ENCODE data around the gene PHF19.
A peak's percentile ranks its signal among the peaks of the same experiment; 100 is the strongest.

The PHF19 gene

GRCh38 chr9:120872791-120873502, 4.0 kb downstream of the PHF19 start:
- H4K91ac ChIP-seq (ENCODE audit: low read depth, low read length): no peak overlapping the region
- H3K4me1 ChIP-seq (ENCODE audit: control insufficient read depth in 1 of 2, insufficient read depth in 2 of 2, low read length in 2 of 2): peaks cover 5 to 7% of the 10 kb centered on the region in 2 experiments
- peaks cover 9% of the 10 kb centered on the region for H3K9me3 ChIP-seq (ENCODE audit: insufficient read depth, low read depth, low read length)
- H3K18ac ChIP-seq (ENCODE audit: low read length): no peak overlapping the region
- no peak overlapping the region for H3K9ac ChIP-seq (ENCODE audit: low read length)
- H2BK5ac ChIP-seq (ENCODE audit: low read depth, low read length, poor library complexity): no peak overlapping the region
- H3K23ac ChIP-seq (ENCODE audit: low read length): no peak overlapping the region
- H3K4me2 ChIP-seq (ENCODE audit: low read length): no peak overlapping the region
- H3K36me3 ChIP-seq (ENCODE audit: control insufficient read depth in 1 of 2, insufficient read depth in 2 of 2, low read length in 2 of 2): peaks cover 5 to 11% of the 10 kb centered on the region in 2 experiments
- H3K4ac ChIP-seq (ENCODE audit: low read depth, low read length): no peak overlapping the region
- peaks cover 4% of the 10 kb centered on the region for H3K79me1 ChIP-seq (ENCODE audit: low read length)
- no peak overlapping the region for H3K27ac ChIP-seq (ENCODE audit: low read depth, low read length)
- no peak overlapping the region for H2BK120ac ChIP-seq (ENCODE audit: insufficient read depth, low read length, poor library complexity)
- peaks cover 4% of the 10 kb centered on the region for H3K27me3 ChIP-seq (ENCODE audit: insufficient read depth, low read length)
- no peak overlapping the region for H4K12ac ChIP-seq (ENCODE audit: low read depth, low read length)
- WGBS (ENCODE audit: extremely low coverage, insufficient coverage, insufficient read length): no CpG with 5 or more reads among the region's 3 CpGs
- DNase-seq: no peak
- no peak overlapping the region for H3K4me3 ChIP-seq (ENCODE audit: low read depth, low read length)
- H4K8ac ChIP-seq (ENCODE audit: low read depth, low read length): no peak overlapping the region
- H3K14ac ChIP-seq (ENCODE audit: low read length): no peak overlapping the region
- H2AFZ ChIP-seq (ENCODE audit: insufficient read depth, low read length, poor library complexity): no peak overlapping the region
- no peak overlapping the region for H2AK5ac ChIP-seq (ENCODE audit: low read length)
- no peak overlapping the region for H2BK12ac ChIP-seq (ENCODE audit: low read length)
- H3K79me2 ChIP-seq (ENCODE audit: control insufficient read depth, insufficient read depth, low read length, poor library complexity): peaks cover 2% of the 10 kb centered on the region

- Histone ChIP-seq H3K4me2 (ENCODE audit: low read length) (no peak overlapping the region), H3K23ac (ENCODE audit: low read length) (no peak overlapping the region), H3K36me3 (ENCODE audit: control insufficient read depth in 1 of 2, insufficient read depth in 2 of 2, low read length in 2 of 2) (peaks cover 5 to 11% of the 10 kb centered on the region in 2 experiments), H2BK5ac (ENCODE audit: low read depth, low read length, poor library complexity) (no peak overlapping the region), H3K4me1 (ENCODE audit: control insufficient read depth in 1 of 2, insufficient read depth in 2 of 2, low read length in 2 of 2) (peaks cover 2 to 4% of the 10 kb centered on the region in 2 experiments), H2AFZ (ENCODE audit: insufficient read depth, low read length, poor library complexity) (no peak overlapping the region), H4K91ac (ENCODE audit: low read depth, low read length) (no peak overlapping the region), H3K9me3 (ENCODE audit: insufficient read depth, low read depth, low read length) (peaks cover 7% of the 10 kb centered on the region), H2BK120ac (ENCODE audit: insufficient read depth, low read length, poor library complexity) (no peak overlapping the region), H3K9ac (ENCODE audit: low read length) (no peak overlapping the region), H4K12ac (ENCODE audit: low read depth, low read length) (no peak overlapping the region), H3K4ac (ENCODE audit: low read depth, low read length) (no peak overlapping the region), H4K8ac (ENCODE audit: low read depth, low read length) (no peak overlapping the region), H3K27me3 (ENCODE audit: insufficient read depth, low read length) (no peaks in the 10 kb centered on the region), H3K79me2 (ENCODE audit: control insufficient read depth, insufficient read depth, low read length, poor library complexity) (peaks cover 2% of the 10 kb centered on the region), H3K27ac (ENCODE audit: low read depth, low read length) (no peak overlapping the region), H3K18ac (ENCODE audit: low read length) (no peak overlapping the region), H2BK12ac (ENCODE audit: low read length) (no peak overlapping the region), H3K14ac (ENCODE audit: low read length) (no peak overlapping the region), H2AK5ac (ENCODE audit: low read length) (no peak overlapping the region), H3K79me1 (ENCODE audit: low read length) (peaks cover 2% of the 10 kb centered on the region), H3K4me3 (ENCODE audit: low read depth, low read length) (no peak overlapping the region)
- DNase-seq: no peak
- WGBS (ENCODE audit: extremely low coverage, insufficient coverage, insufficient read length): no CpG with 5 or more reads among the region's 9 CpGs
Observed at GRCh38 chr9:120870206-120870605, 6.8 kb downstream of the PHF19 start.

DNA sequence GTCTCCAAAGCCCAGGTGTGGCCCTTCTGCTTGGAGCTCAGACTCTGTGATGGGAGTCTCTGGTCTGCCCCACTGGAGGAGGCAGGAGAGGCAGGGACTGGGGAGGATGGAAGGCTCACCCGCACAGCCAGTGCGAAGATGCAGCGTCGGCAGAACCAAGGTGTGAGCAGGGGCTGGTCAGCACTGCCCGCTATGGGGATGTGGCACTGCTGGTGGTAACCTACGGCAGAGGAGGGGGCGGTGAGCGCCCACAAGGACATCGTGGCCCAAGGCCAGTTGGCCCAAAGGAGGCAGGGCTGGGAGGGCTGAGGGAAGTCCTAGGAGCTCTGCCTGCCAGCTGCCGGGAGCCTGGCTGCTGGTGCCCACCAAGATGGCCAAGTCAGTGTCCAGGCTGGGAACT, 7.3 kb downstream of the PHF19 start:
- H4K8ac ChIP-seq (ENCODE audit: low read depth, low read length): no peak overlapping the region
- no peak overlapping the region for H3K27ac ChIP-seq (ENCODE audit: low read depth, low read length)
- H4K91ac ChIP-seq (ENCODE audit: low read depth, low read length): no peak overlapping the region
- no peaks in the 10 kb centered on the region for H3K27me3 ChIP-seq (ENCODE audit: insufficient read depth, low read length)
- no peak overlapping the region for H2BK120ac ChIP-seq (ENCODE audit: insufficient read depth, low read length, poor library complexity)
- peaks cover 7% of the 10 kb centered on the region for H3K9me3 ChIP-seq (ENCODE audit: insufficient read depth, low read depth, low read length)
- H4K12ac ChIP-seq (ENCODE audit: low read depth, low read length): no peak overlapping the region
- no CpG with 5 or more reads among the region's 10 CpGs for WGBS (ENCODE audit: extremely low coverage, insufficient coverage, insufficient read length)
- H2AFZ ChIP-seq (ENCODE audit: insufficient read depth, low read length, poor library complexity): no peak overlapping the region
- no peak overlapping the region for H3K4me3 ChIP-seq (ENCODE audit: low read depth, low read length)
- no peak overlapping the region for H3K23ac ChIP-seq (ENCODE audit: low read length)
- no peak overlapping the region for H2BK12ac ChIP-seq (ENCODE audit: low read length)
- H3K4ac ChIP-seq (ENCODE audit: low read depth, low read length): no peak overlapping the region
- no peak overlapping the region for H3K4me2 ChIP-seq (ENCODE audit: low read length)
- H3K14ac ChIP-seq (ENCODE audit: low read length): no peak overlapping the region
- no peak overlapping the region for H3K18ac ChIP-seq (ENCODE audit: low read length)
- H2AK5ac ChIP-seq (ENCODE audit: low read length): peak overlapping the region; percentile 64
- H3K36me3 ChIP-seq (ENCODE audit: control insufficient read depth in 1 of 2, insufficient read depth in 2 of 2, low read length in 2 of 2): peaks cover 5 to 11% of the 10 kb centered on the region in 2 experiments
- no peak overlapping the region for H3K9ac ChIP-seq (ENCODE audit: low read length)
- peaks cover 2 to 4% of the 10 kb centered on the region in 2 experiments for H3K4me1 ChIP-seq (ENCODE audit: control insufficient read depth in 1 of 2, insufficient read depth in 2 of 2, low read length in 2 of 2)
- DNase-seq: no peak
- no peak overlapping the region for H2BK5ac ChIP-seq (ENCODE audit: low read depth, low read length, poor library complexity)
- H3K79me1 ChIP-seq (ENCODE audit: low read length): peaks cover 2% of the 10 kb centered on the region
- H3K79me2 ChIP-seq (ENCODE audit: control insufficient read depth, insufficient read depth, low read length, poor library complexity): peaks cover 2% of the 10 kb centered on the region

- Histone ChIP-seq H3K18ac (ENCODE audit: low read length) (peak overlapping the region; percentile 1), H3K79me2 (ENCODE audit: control insufficient read depth, insufficient read depth, low read length, poor library complexity) (peaks cover 2% of the 10 kb centered on the region), H3K4me2 (ENCODE audit: low read length) (peak overlapping the region; percentile 98), H2BK5ac (ENCODE audit: low read depth, low read length, poor library complexity) (no peak overlapping the region), H3K4me1 (ENCODE audit: control insufficient read depth in 1 of 2, insufficient read depth in 2 of 2, low read length in 2 of 2) (peaks cover 2 to 4% of the 10 kb centered on the region in 2 experiments), H4K91ac (ENCODE audit: low read depth, low read length) (no peak overlapping the region), H3K79me1 (ENCODE audit: low read length) (peaks cover 2% of the 10 kb centered on the region), H2AK5ac (ENCODE audit: low read length) (no peak overlapping the region), H3K23ac (ENCODE audit: low read length) (no peak overlapping the region), H3K27ac (ENCODE audit: low read depth, low read length) (no peak overlapping the region), H3K4ac (ENCODE audit: low read depth, low read length) (no peak overlapping the region), H3K4me3 (ENCODE audit: low read depth, low read length) (peak overlapping the region; percentile 76), H3K27me3 (ENCODE audit: insufficient read depth, low read length) (no peaks in the 10 kb centered on the region), H3K9me3 (ENCODE audit: insufficient read depth, low read depth, low read length) (peaks cover 5% of the 10 kb centered on the region), H4K12ac (ENCODE audit: low read depth, low read length) (peak overlapping the region; percentile 0), H3K14ac (ENCODE audit: low read length) (no peak overlapping the region), H2AFZ (ENCODE audit: insufficient read depth, low read length, poor library complexity) (peak overlapping the region; percentile 23), H2BK120ac (ENCODE audit: insufficient read depth, low read length, poor library complexity) (no peak overlapping the region), H2BK12ac (ENCODE audit: low read length) (no peak overlapping the region), H3K36me3 (ENCODE audit: control insufficient read depth in 1 of 2, insufficient read depth in 2 of 2, low read length in 2 of 2) (peaks cover 4 to 9% of the 10 kb centered on the region in 2 experiments), H3K9ac (ENCODE audit: low read length) (peak overlapping the region; percentile 76), H4K8ac (ENCODE audit: low read depth, low read length) (peak overlapping the region; percentile 16)
- no CpG with 5 or more reads among the region's 10 CpGs for WGBS (ENCODE audit: extremely low coverage, insufficient coverage, insufficient read length)
- no peak for DNase-seq
Observed at GRCh38 chr9:120869360-120869687, 7.7 kb downstream of the PHF19 start.

Measured in trophoblast cell (in vitro differentiated cells and primary cell).